ENCODE results near the gene KCNG2.

KCNG2 gene

GRCh38 chr18:79805926-79806487, 8.3 kb downstream of the KCNG2 start:
- Histone ChIP-seq H2AFZ (ENCODE audit: low read depth, low read length) (peak overlapping the region; percentile 36; the same call in 1 of the 2 replicates), H3K4me2 (ENCODE audit: low read length) (no peak overlapping the region), H4K20me1 (ENCODE audit: insufficient read depth, low read length) (no peaks in the 10 kb centered on the region), H3K9ac (ENCODE audit: low read length) (no peak overlapping the region), H3K36me3 (replicated peaks; ENCODE audit: low read depth, low read length) (no peaks in the 10 kb centered on the region), H3K27ac (ENCODE audit: low read length) (no peak overlapping the region), H3K27me3 (ENCODE audit: low read depth, low read length) (no peaks in the 10 kb centered on the region; the same call in 1 of the 2 replicates), H3K9me3 (ENCODE audit: insufficient read depth, low read length) (no peaks in the 10 kb centered on the region; the same call in 1 of the 2 replicates), H3K4me1 (ENCODE audit: low read length) (peaks cover 10% of the 10 kb centered on the region), H3K79me2 (ENCODE audit: low read length) (no peaks in the 10 kb centered on the region), H3K4me3 (ENCODE audit: low read length) (no peak overlapping the region)
- TF ChIP-seq, protein P1, sequence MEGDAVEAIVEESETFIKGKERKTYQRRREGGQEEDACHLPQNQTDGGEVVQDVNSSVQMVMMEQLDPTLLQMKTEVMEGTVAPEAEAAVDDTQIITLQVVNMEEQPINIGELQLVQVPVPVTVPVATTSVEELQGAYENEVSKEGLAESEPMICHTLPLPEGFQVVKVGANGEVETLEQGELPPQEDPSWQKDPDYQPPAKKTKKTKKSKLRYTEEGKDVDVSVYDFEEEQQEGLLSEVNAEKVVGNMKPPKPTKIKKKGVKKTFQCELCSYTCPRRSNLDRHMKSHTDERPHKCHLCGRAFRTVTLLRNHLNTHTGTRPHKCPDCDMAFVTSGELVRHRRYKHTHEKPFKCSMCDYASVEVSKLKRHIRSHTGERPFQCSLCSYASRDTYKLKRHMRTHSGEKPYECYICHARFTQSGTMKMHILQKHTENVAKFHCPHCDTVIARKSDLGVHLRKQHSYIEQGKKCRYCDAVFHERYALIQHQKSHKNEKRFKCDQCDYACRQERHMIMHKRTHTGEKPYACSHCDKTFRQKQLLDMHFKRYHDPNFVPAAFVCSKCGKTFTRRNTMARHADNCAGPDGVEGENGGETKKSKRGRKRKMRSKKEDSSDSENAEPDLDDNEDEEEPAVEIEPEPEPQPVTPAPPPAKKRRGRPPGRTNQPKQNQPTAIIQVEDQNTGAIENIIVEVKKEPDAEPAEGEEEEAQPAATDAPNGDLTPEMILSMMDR (IDR thresholded peaks at IDR 0.05; ENCODE audit: low read depth, low read length), result no peak
- TF ChIP-seq EZH2phosphoT487 (IDR thresholded peaks at IDR 0.05; ENCODE audit: low read depth), result no peak

- Histone ChIP-seq H3K9me3 (ENCODE audit: insufficient read depth, low read length) (no peaks in the 10 kb centered on the region; the same call in 1 of the 2 replicates), H3K9ac (ENCODE audit: low read length) (no peak overlapping the region), H3K4me1 (ENCODE audit: low read length) (peaks cover 10% of the 10 kb centered on the region), H3K79me2 (ENCODE audit: low read length) (no peaks in the 10 kb centered on the region), H3K27me3 (ENCODE audit: low read depth, low read length) (no peaks in the 10 kb centered on the region; the same call in 1 of the 2 replicates), H3K4me2 (ENCODE audit: low read length) (no peak overlapping the region), H3K27ac (ENCODE audit: low read length) (no peak overlapping the region), H3K4me3 (ENCODE audit: low read length) (no peak overlapping the region), H4K20me1 (ENCODE audit: insufficient read depth, low read length) (no peaks in the 10 kb centered on the region), H2AFZ (ENCODE audit: low read depth, low read length) (no peak overlapping the region), H3K36me3 (replicated peaks; ENCODE audit: low read depth, low read length) (no peaks in the 10 kb centered on the region)
- no peak for TF ChIP-seq EZH2phosphoT487 (IDR thresholded peaks at IDR 0.05; ENCODE audit: low read depth)
- TF ChIP-seq, protein P1 (IDR thresholded peaks at IDR 0.05; ENCODE audit: low read depth, low read length), result no peak
These were observed 9.5 kb downstream of the KCNG2 start for GRCh38 chr18:79806976-79807841.

DNA sequence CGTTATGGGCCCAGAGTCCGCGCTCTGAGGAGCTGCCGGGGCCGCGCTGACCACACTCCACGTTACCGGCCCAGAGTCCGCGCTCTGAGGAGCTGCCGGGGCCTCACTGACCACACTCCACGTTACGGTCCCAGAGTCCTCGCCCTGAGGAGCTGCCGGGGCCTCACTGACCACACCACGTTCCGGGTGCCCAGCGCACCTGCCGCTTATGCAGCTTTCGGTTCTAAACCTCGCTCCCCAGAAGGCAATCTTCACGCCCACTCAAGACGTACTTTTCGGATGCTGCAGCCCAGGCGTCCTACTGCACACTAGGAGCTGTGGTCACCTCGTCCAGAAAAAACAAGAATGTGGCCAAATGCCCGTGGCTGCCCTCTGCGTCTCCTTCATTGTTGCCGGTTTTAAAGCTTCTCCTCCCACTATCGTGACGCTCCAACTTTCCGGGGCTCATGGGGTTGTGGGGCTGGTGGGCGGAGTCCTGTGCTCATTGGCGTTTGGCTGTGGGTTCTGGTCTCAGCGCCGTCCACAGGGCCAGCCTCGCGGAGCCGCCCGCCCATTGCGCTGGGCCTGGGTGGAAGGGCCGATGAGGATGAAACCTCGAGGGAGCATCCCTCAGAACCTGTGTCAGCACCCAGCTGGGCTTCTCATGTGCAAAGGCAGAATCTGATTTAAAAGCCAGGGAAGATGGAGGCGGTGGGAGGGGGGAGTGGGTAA, 11.9 kb downstream of the KCNG2 start:
- H3K36me3 ChIP-seq (replicated peaks; ENCODE audit: low read depth, low read length), result no peaks in the 10 kb centered on the region
- H3K27ac ChIP-seq (ENCODE audit: low read length), result no peak overlapping the region
- no peaks in the 10 kb centered on the region for H4K20me1 ChIP-seq (ENCODE audit: insufficient read depth, low read length)
- TF ChIP-seq, protein P1 (IDR thresholded peaks at IDR 0.05; ENCODE audit: low read depth, low read length), result no peak
- TF ChIP-seq EZH2phosphoT487 (IDR thresholded peaks at IDR 0.05; ENCODE audit: low read depth), result no peak
- H3K9me3 ChIP-seq (ENCODE audit: insufficient read depth, low read length), result no peaks in the 10 kb centered on the region; the same call in 1 of the 2 replicates
- no peak overlapping the region for H3K4me3 ChIP-seq (ENCODE audit: low read length)
- H3K4me1 ChIP-seq (ENCODE audit: low read length), result peaks cover 14% of the 10 kb centered on the region
- no peaks in the 10 kb centered on the region for H3K79me2 ChIP-seq (ENCODE audit: low read length)
- no peak overlapping the region for H3K4me2 ChIP-seq (ENCODE audit: low read length)
- H2AFZ ChIP-seq (ENCODE audit: low read depth, low read length), result no peak overlapping the region
- peaks cover 15% of the 10 kb centered on the region for H3K27me3 ChIP-seq (ENCODE audit: low read depth, low read length)
- H3K9ac ChIP-seq (ENCODE audit: low read length), result no peak overlapping the region

- peaks cover 4% of the 10 kb centered on the region; the same call in 1 of the 2 replicates for H3K4me1 ChIP-seq (ENCODE audit: low read length)
- no peak overlapping the region for H3K27ac ChIP-seq (ENCODE audit: low read length)
- TF ChIP-seq EZH2phosphoT487 (IDR thresholded peaks at IDR 0.05; ENCODE audit: low read depth), result no peak
- H3K9ac ChIP-seq (ENCODE audit: low read length), result no peak overlapping the region
- no peaks in the 10 kb centered on the region for H4K20me1 ChIP-seq (ENCODE audit: insufficient read depth, low read length)
- H3K27me3 ChIP-seq (ENCODE audit: low read depth, low read length), result peaks cover 38% of the 10 kb centered on the region
- no peaks in the 10 kb centered on the region for H3K79me2 ChIP-seq (ENCODE audit: low read length)
- no peak overlapping the region for H3K4me2 ChIP-seq (ENCODE audit: low read length)
- H2AFZ ChIP-seq (ENCODE audit: low read depth, low read length), result no peak overlapping the region
- H3K4me3 ChIP-seq (ENCODE audit: low read length), result no peak overlapping the region
- no peaks in the 10 kb centered on the region for H3K36me3 ChIP-seq (replicated peaks; ENCODE audit: low read depth, low read length)
- H3K9me3 ChIP-seq (ENCODE audit: insufficient read depth, low read length), result no peaks in the 10 kb centered on the region; the same call in 1 of the 2 replicates
These were observed 14.3 kb downstream of the KCNG2 start for GRCh38 chr18:79812052-79812451.
